B cell (primary cell): ENCODE measurements around the gene MAP7.

Experiments used
- CTCF ChIP-seq: fragments of 200-600 bp; IDR thresholded peaks from one replicate; pipeline ENCODE4 v1.8.0; 2022; ENCODE audit warnings: antibody characterized with exemption, mild to moderate bottlenecking
- EZH2 ChIP-seq: IDR thresholded peaks from 2 replicates; pipeline ENCODE4 v1.6.1; 2012; ENCODE audit warnings: borderline replicate concordance, low read depth, mild to moderate bottlenecking, moderate library complexity, low read length; ENCODE audit not compliant: insufficient read depth, poor library complexity, severe bottlenecking

- no peak for TF ChIP-seq EZH2
- TF ChIP-seq CTCF = no peak
Measured at GRCh38 chr6:136405420-136406029, 144.7 kb downstream of the MAP7 start.
